MM.1S (cell line): ENCODE data around the gene LTB4R.
A peak's percentile ranks its signal among the peaks of the same experiment; 100 is the strongest.

Experiments used
- DNase-seq: peaks from one replicate; pipeline ENCODE4 v3.0.0-alpha.2; 2015
- H2AFZ ChIP-seq: fragments of 300-600 bp; sonication (generic); 2 replicates; pipeline ENCODE4 v1.6.0; 2016; ENCODE audit warnings: antibody characterized with exemption, low read length
- H3F3A ChIP-seq: fragments of 300-600 bp; sonication (generic); 2 replicates; pipeline ENCODE4 v1.6.1; 2016; ENCODE audit warnings: mild to moderate bottlenecking, antibody characterized with exemption, low read length, moderate library complexity, mixed read lengths; ENCODE audit not compliant: insufficient read depth
- H3K27ac ChIP-seq: fragments of 300-600 bp; sonication (generic); 2 replicates; pipeline ENCODE4 v1.5.1; 2016; ENCODE audit warnings: mild to moderate bottlenecking, low read length
- H3K27me3 ChIP-seq: fragments of 300-600 bp; sonication (generic); replicated peaks from 2 replicates; pipeline ENCODE4 v1.6.0; 2016; ENCODE audit warnings: low read length; ENCODE audit not compliant: insufficient read depth
- H3K36me3 ChIP-seq: fragments of 300-600 bp; sonication (generic); replicated peaks from 2 replicates; pipeline ENCODE4 v1.6.1; 2016; ENCODE audit warnings: mild to moderate bottlenecking, low read length, mixed read lengths; ENCODE audit not compliant: insufficient read depth
- H3K4me1 ChIP-seq: fragments of 300-600 bp; sonication (generic); 2 replicates; pipeline ENCODE4 v1.6.1; 2016; ENCODE audit warnings: low read length, mixed read lengths
- H3K4me2 ChIP-seq: fragments of 300-600 bp; sonication (generic); 2 replicates; pipeline ENCODE4 v1.6.0; 2016; ENCODE audit warnings: low read depth, low read length
- H3K4me3 ChIP-seq: fragments of 300-600 bp; sonication (generic); 2 replicates; pipeline ENCODE4 v1.5.1; 2016; ENCODE audit warnings: low read length, mixed read lengths
- H3K79me2 ChIP-seq: fragments of 300-600 bp; sonication (generic); 2 replicates; pipeline ENCODE4 v1.6.1; 2016; ENCODE audit warnings: mixed run types, low read length, mixed read lengths
- H3K9ac ChIP-seq: fragments of 300-600 bp; sonication (generic); 2 replicates; pipeline ENCODE4 v1.6.1; 2016; ENCODE audit warnings: low read length, mixed read lengths
- H3K9me2 ChIP-seq: fragments of 300-600 bp; sonication (generic); replicated peaks from 2 replicates; pipeline ENCODE4 v1.6.1; 2016; ENCODE audit warnings: mild to moderate bottlenecking, low read length, mixed read lengths; ENCODE audit not compliant: insufficient read depth
- H3K9me3 ChIP-seq: fragments of 300-600 bp; sonication (generic); replicated peaks from 2 replicates; pipeline ENCODE4 v1.6.1; 2016; ENCODE audit warnings: mild to moderate bottlenecking, low read length, mixed read lengths; ENCODE audit not compliant: insufficient read depth
- H4K20me1 ChIP-seq: fragments of 300-600 bp; sonication (generic); 2 replicates; pipeline ENCODE4 v1.6.1; 2016; ENCODE audit warnings: mild to moderate bottlenecking, low read length, moderate library complexity, mixed read lengths; ENCODE audit not compliant: insufficient read depth
- EZH2 ChIP-seq: fragments of 300-600 bp; sonication (generic); optimal IDR thresholded peaks from 2 replicates; pipeline ENCODE3; 2017; ENCODE audit warnings: low read depth, mild to moderate bottlenecking, antibody characterized with exemption, low read length, mixed read lengths
- EZH2phosphoT487 ChIP-seq: fragments of 300-600 bp; sonication (generic); IDR thresholded peaks from 2 replicates; pipeline ENCODE4 v1.6.1; 2018; ENCODE audit warnings: antibody characterized with exemption, low read length
- TF ChIP-seq, protein P1 (sequence below): fragments of 300-600 bp; sonication (generic); IDR thresholded peaks from 2 replicates; pipeline ENCODE4 v1.5.1; 2016; ENCODE audit warnings: antibody characterized with exemption, low read length, mixed read lengths

LTB4R gene

DNA sequence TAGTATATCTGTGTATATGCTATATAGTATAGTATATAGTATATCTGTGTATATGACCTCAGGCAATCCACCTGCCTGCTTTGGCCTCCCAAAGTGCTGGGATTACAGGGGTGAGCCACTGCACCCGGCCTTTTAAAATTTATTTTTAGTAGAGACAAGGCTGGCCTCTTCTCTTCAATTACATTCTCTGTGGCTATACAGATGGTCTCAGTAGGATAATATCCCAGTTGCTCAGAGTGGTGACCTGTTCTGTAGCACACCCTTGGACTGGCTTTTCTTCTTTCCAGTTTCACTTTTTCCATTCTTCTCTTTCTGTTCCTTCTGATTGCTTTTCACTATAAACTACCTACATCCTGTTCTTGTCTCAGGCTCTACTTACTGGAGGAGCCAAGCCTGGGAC lies 53.5 kb downstream of the LTB4R start:
- Histone ChIP-seq H3K4me3 (no peak overlapping the region), H3K4me2 (no peak overlapping the region)

DNA sequence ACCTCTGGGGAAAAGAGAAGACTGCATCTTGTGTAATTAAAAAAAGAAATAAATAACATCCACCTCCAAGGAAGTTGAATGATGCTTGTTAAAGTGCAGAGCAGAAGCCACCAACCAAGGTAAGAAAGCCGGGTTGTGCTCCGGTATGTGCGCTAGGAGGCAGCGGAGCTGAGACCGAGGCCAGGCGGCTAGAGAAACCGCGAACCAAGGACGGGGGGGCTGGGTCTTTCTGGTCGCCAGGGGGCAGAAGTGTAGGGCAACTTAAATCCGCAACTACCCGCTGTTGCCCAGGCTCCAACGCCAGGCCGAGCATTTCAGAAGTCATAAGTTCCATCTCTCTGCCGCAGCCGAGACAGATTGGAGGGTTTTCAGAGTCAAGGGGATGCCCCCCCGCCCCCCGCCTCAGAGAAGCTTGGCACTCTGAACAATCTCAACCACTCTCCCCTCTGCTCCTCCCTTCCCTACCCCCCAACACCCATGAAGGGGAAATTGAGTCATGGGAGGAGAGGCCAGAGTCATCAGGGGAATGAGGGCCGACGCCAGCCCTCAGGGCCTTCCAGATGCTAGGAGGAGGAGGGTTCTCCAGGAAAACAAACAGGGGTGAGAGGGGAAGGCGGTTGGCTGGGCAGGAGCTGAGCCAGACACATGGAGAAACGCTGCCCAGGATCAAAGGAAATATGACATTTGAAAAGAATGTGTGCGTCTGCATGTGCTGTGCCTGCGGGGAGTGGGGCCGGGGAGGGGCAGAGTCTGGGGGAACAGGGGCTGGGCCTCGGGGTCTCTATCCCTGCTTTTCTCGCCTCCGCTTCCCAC lies 54.5 kb downstream of the LTB4R start:
- H3K9me2 ChIP-seq, result no peaks in the 10 kb centered on the region
- H3K27me3 ChIP-seq, result no peaks in the 10 kb centered on the region
- no peaks in the 10 kb centered on the region for H3K79me2 ChIP-seq
- no peaks in the 10 kb centered on the region for H3K36me3 ChIP-seq
- H3K9ac ChIP-seq, result peak overlapping the region; percentile 74; the same call in 1 of the 2 replicates
- no peaks in the 10 kb centered on the region for H4K20me1 ChIP-seq
- peak overlapping the region; percentile 95 for H3K4me2 ChIP-seq
- DNase-seq, result peak; percentile 83
- peak overlapping the region; percentile 58 for H3K4me3 ChIP-seq
- peak overlapping the region; percentile 70; the same call in 1 of the 2 replicates for H3K27ac ChIP-seq
- TF ChIP-seq EZH2phosphoT487, result no peak
- TF ChIP-seq, protein P1, sequence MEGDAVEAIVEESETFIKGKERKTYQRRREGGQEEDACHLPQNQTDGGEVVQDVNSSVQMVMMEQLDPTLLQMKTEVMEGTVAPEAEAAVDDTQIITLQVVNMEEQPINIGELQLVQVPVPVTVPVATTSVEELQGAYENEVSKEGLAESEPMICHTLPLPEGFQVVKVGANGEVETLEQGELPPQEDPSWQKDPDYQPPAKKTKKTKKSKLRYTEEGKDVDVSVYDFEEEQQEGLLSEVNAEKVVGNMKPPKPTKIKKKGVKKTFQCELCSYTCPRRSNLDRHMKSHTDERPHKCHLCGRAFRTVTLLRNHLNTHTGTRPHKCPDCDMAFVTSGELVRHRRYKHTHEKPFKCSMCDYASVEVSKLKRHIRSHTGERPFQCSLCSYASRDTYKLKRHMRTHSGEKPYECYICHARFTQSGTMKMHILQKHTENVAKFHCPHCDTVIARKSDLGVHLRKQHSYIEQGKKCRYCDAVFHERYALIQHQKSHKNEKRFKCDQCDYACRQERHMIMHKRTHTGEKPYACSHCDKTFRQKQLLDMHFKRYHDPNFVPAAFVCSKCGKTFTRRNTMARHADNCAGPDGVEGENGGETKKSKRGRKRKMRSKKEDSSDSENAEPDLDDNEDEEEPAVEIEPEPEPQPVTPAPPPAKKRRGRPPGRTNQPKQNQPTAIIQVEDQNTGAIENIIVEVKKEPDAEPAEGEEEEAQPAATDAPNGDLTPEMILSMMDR, result peak; percentile 81
- H2AFZ ChIP-seq, result peak overlapping the region; percentile 70
- H3K9me3 ChIP-seq, result no peaks in the 10 kb centered on the region
- 0 out of 2 replicates have a peak, but pooled peaks cover 3% of the 10 kb centered on the region for H3F3A ChIP-seq
- H3K4me1 ChIP-seq, result no peaks in the 10 kb centered on the region

More for the DNA sequence above, 53.5 kb downstream of the LTB4R start:
- no peaks in the 10 kb centered on the region for H3K9me3 ChIP-seq
- H3K79me2 ChIP-seq, result no peaks in the 10 kb centered on the region
- no peak overlapping the region for H2AFZ ChIP-seq
- no peaks in the 10 kb centered on the region for H3K9me2 ChIP-seq
- no peaks in the 10 kb centered on the region for H3K27me3 ChIP-seq
- no peak for DNase-seq
- no peak overlapping the region for H3K27ac ChIP-seq
- H3K9ac ChIP-seq, result no peak overlapping the region
- H4K20me1 ChIP-seq, result no peaks in the 10 kb centered on the region
- H3K36me3 ChIP-seq, result no peaks in the 10 kb centered on the region
- 0 out of 2 replicates have a peak, but pooled peaks cover 3% of the 10 kb centered on the region for H3F3A ChIP-seq
- no peak for TF ChIP-seq EZH2phosphoT487
- no peak for TF ChIP-seq EZH2
- TF ChIP-seq, protein P1, result no peak
- no peaks in the 10 kb centered on the region for H3K4me1 ChIP-seq

DNA sequence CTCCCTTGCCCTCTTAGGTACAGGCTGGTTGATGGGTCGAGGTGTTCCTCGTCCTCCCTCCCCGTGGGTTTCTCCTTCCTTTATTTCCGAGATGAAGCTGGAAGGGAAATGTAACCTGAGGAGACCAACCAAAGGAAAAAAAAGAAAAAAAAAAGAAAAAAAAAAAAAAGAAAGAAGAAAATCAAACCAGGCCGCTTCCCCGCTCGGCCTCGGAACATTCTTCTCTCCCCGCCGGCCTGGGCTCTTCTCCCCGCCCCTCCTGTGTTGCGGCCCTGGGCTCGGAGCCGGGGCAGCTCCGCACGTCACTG lies 55.1 kb downstream of the LTB4R start:
- no peaks in the 10 kb centered on the region for H3K9me3 ChIP-seq
- no peak for DNase-seq
- H3K9me2 ChIP-seq, result no peaks in the 10 kb centered on the region
- H3K79me2 ChIP-seq, result no peaks in the 10 kb centered on the region
- peak overlapping the region; percentile 58 for H3K4me3 ChIP-seq
- peak overlapping the region; percentile 74 for H3K9ac ChIP-seq
- H4K20me1 ChIP-seq, result no peaks in the 10 kb centered on the region
- H3K27me3 ChIP-seq, result no peaks in the 10 kb centered on the region
- peak overlapping the region; percentile 95 for H3K4me2 ChIP-seq
- 0 out of 2 replicates have a peak, but pooled peaks cover 3% of the 10 kb centered on the region for H3F3A ChIP-seq
- peak overlapping the region; percentile 70 for H2AFZ ChIP-seq
- no peaks in the 10 kb centered on the region for H3K36me3 ChIP-seq
- TF ChIP-seq EZH2phosphoT487, result no peak
- TF ChIP-seq EZH2, result no peak
- TF ChIP-seq, protein P1, result no peak
- peak overlapping the region; percentile 70; the same call in 1 of the 2 replicates for H3K27ac ChIP-seq
- no peaks in the 10 kb centered on the region for H3K4me1 ChIP-seq
